Upper lobe of left lung (tissue), 6 donors: ENCODE results near the gene OSBP2. TPM values are rescaled to one million over a fixed set of nuclear protein-coding genes. Genes with fewer than 3 reads are reported as not detected.

Experiments used
- ATAC-seq, 2 donors: fragments of 200-7000 bp; cut with Tn5 transposase; one replicate each; pipeline ENCODE4 v1.9.1; 2022; ENCODE audit warnings: mild to moderate bottlenecking in 2 of 2, moderate library complexity in 2 of 2; ENCODE audit not compliant: low FRiP score in 2 of 2
- DNase-seq, 2 donors: peaks; one replicate each; pipeline ENCODE4 v3.0.0-alpha.2; 2019 to 2020
- H3K27ac ChIP-seq, 4 donors: fragments of 200-600 bp; sonication (generic); one replicate each; pipeline ENCODE4 v1.5.1; 2016 to 2019
- H3K27me3 ChIP-seq, 4 donors: fragments of 200-600 bp; sonication (generic); one replicate each; pipeline ENCODE4 v1.5.1; 2017 to 2019
- H3K36me3 ChIP-seq, 4 donors: fragments of 200-600 bp; sonication (generic); one replicate each; pipeline ENCODE4 v1.5.1; 2016 to 2019
- H3K4me1 ChIP-seq, 4 donors: fragments of 200-600 bp; sonication (generic); one replicate each; pipeline ENCODE4 v1.5.1; 2018 to 2019
- H3K4me3 ChIP-seq, 4 donors: fragments of 200-600 bp; sonication (generic); one replicate each; pipeline ENCODE4 v1.5.1; 2017 to 2019; ENCODE audit warnings: mild to moderate bottlenecking in 2 of 4, moderate library complexity in 1 of 4
- H3K9me3 ChIP-seq, 4 donors: fragments of 200-600 bp; sonication (generic); one replicate each; pipeline ENCODE4 v1.5.1; 2018 to 2019
- EP300 ChIP-seq, 4 donors: sonication (generic); formaldehyde crosslinking; IDR thresholded peaks; one replicate each; pipeline ENCODE4 v1.5.1; 2017; ENCODE audit warnings: antibody characterized with exemption in 4 of 4, control low read depth in 2 of 4
- POLR2A ChIP-seq, 4 donors: fragments of 450-650 bp; IDR thresholded peaks; one replicate each; pipeline ENCODE4 v1.5.1; 2016 to 2017; ENCODE audit warnings: antibody characterized with exemption in 4 of 4, mild to moderate bottlenecking in 2 of 4
- POLR2AphosphoS5 ChIP-seq, 2 donors: sonication (generic); formaldehyde crosslinking; IDR thresholded peaks; one replicate each; pipeline ENCODE4 v1.5.1; 2017; ENCODE audit warnings: antibody characterized with exemption in 2 of 2
- WGBS, 2 donors: methylation state at CpG; one replicate each; pipeline ENCODE4 v1.1.5; 2017 to 2018; 5-methylcytosine and 5-hydroxymethylcytosine counted together
- total RNA-seq, 6 donors: library from RNA; depleted of rRNA in 4 of 6; stranded (reverse); fragments of >200 nt in 4 of 6; gene quantifications; one replicate each; pipeline versions ENCODE4 v1.1.0 to v1.2.1, GENCODE V29; 2016 to 2021
- TF ChIP-seq, protein P1 (sequence below), 6 experiments: fragments of 450-650 bp in 4 of 6; fragments of 200-600 bp in 2 of 6; sonication (generic) in 2 of 6; IDR thresholded peaks; one replicate each; pipeline ENCODE4 v1.5.1; 2016 to 2019; ENCODE audit warnings: antibody characterized with exemption in 6 of 6
- donor health status: DM: no; HTN: no; CAD: no; lungs with moderate emphysema.
- donor health status: DM: no; HTN: yes; CAD: no; lungs with severe emphysema.

Gene OSBP2
- total RNA-seq, 6 donors from 2014 or later, result 3.5 to 14.5 (median 5.0) TPM

DNA sequence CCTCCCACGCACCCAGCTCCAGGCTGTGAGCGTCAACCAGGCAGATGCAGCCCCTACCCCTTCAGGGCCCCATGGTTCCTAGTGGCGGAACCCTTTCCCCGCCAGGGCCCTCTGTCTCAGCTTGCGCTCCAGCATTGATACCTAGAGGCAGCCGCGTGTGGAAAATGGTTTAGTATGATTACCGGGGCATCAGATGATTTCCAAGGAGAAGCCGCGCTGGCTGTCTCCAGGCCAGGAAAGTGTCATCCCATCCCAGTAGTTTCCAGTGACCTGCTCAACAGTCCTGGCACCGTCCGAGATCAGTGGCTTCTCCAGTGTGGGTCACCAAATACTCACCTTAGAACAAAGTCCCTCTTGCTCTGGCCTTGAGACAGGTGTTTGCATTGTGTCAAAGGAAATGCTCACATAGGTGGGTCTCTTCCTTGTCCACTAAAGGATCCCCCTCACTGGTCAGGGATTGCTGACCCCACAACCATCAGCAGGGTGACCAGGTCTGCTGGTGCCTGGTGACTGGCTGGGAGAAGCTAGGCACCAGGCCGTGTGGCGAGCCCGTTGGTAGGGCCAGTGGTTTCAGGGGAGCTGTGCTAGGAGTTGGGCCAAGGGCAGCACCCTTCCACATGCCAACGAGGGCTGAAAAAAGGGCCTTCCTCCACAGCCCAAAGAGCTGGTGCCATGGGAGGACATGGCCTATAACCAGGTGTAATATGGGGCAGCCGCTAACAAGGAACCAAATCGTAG is 164.5 kb downstream of the OSBP2 start:
- WGBS, 2 donors, result 96 to 97% methylated on average over 14 to 18 of the region's 18 CpGs
- ATAC-seq, result no peak
- no peak overlapping the region for H3K4me3 ChIP-seq
- H3K27ac ChIP-seq, result no peak overlapping the region
- H3K4me1 ChIP-seq, result no peaks in the 10 kb centered on the region
- H3K27me3 ChIP-seq, result no peaks in the 10 kb centered on the region
- TF ChIP-seq POLR2A (IDR thresholded peaks at IDR 0.05) (no peak), EP300 (IDR thresholded peaks at IDR 0.05) (no peak), POLR2AphosphoS5 (IDR thresholded peaks at IDR 0.05) (no peak)
- TF ChIP-seq, protein P1, sequence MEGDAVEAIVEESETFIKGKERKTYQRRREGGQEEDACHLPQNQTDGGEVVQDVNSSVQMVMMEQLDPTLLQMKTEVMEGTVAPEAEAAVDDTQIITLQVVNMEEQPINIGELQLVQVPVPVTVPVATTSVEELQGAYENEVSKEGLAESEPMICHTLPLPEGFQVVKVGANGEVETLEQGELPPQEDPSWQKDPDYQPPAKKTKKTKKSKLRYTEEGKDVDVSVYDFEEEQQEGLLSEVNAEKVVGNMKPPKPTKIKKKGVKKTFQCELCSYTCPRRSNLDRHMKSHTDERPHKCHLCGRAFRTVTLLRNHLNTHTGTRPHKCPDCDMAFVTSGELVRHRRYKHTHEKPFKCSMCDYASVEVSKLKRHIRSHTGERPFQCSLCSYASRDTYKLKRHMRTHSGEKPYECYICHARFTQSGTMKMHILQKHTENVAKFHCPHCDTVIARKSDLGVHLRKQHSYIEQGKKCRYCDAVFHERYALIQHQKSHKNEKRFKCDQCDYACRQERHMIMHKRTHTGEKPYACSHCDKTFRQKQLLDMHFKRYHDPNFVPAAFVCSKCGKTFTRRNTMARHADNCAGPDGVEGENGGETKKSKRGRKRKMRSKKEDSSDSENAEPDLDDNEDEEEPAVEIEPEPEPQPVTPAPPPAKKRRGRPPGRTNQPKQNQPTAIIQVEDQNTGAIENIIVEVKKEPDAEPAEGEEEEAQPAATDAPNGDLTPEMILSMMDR (IDR thresholded peaks at IDR 0.05), result no peak
- no peaks in the 10 kb centered on the region for H3K36me3 ChIP-seq
- H3K9me3 ChIP-seq, result no peaks in the 10 kb centered on the region
- DNase-seq, result no peak

DNA sequence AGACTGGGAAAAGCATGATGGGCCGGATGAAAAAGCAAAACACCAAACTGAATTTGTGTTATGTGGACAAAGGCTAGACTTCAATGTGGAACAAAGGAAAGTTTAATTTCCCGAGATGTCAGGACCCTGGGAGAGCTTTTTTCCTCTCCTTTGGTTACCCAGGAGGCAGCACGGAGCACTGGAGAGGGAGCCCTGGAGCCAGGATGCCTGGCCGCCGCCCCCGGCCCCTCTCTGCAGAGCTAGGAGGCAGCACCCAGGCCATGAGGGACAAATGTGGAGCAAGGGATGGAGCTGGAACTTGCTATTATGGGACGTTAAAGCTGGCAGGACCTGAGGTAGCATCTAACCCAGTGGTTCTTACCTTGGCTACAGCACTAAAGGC is 165.0 kb downstream of the OSBP2 start:
- Histone ChIP-seq H3K4me1 (no peaks in the 10 kb centered on the region), H3K27ac (no peak overlapping the region), H3K4me3 (no peak overlapping the region), H3K9me3 (no peaks in the 10 kb centered on the region), H3K36me3 (no peaks in the 10 kb centered on the region), H3K27me3 (no peaks in the 10 kb centered on the region)
- ATAC-seq, result no peak
- TF ChIP-seq POLR2AphosphoS5 (IDR thresholded peaks at IDR 0.05) (no peak), POLR2A (IDR thresholded peaks at IDR 0.05) (no peak), EP300 (IDR thresholded peaks at IDR 0.05) (no peak)
- TF ChIP-seq, protein P1 (IDR thresholded peaks at IDR 0.05), result no peak
- no peak for DNase-seq
- WGBS, 2 donors, result 83 to 93% methylated on average over 6 to 7 of the region's 7 CpGs

DNA sequence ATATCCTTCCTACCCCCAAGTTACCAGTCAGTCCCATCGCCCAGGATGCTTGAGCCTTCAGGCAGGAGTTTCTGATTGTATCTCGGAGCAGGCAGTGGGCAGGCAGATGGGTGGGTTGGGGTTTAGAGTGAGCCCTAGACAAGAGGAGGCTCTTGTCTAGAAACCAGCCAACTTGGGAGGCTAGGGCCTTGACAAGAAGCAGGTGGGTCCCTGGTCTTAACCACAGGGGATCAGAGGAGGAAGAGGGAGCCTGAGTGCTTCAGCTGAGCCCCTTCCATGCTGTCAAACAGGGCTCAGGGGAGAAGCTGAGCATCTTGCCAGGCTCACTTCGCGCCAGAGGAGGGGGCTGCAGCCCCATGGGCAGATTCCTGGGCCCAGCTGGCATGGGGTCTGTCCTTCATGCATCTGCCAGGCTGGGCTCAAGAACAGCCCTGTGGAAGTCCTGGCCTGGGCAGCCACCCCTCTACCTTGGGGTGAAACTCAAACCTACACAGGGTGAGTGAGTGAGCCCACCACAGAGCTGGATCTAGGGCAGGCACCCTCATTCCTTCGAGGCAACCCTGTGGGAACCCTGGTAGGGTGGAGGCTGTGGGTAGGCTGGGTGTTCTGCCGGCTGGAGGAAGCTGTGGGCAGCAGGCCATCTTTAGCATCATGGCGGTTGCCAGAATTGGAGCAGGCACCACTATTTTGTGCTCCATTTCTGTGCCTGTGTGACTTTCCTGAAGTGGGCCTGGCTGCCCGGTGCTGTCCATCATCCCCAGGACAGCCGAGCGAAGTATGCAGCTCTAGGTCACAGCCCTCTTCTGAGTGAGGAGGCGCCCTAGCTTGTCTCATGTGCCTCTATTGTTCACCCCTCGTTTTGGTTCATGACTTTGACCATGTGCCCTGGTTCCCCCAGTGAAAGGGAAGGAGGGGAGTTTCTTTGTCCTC is 165.8 kb downstream of the OSBP2 start:
- Histone ChIP-seq H3K27ac (no peak overlapping the region), H3K4me1 (no peaks in the 10 kb centered on the region), H3K27me3 (no peaks in the 10 kb centered on the region), H3K36me3 (no peaks in the 10 kb centered on the region), H3K9me3 (no peaks in the 10 kb centered on the region), H3K4me3 (no peak overlapping the region)
- TF ChIP-seq POLR2A (IDR thresholded peaks at IDR 0.05) (no peak), EP300 (IDR thresholded peaks at IDR 0.05) (no peak), POLR2AphosphoS5 (IDR thresholded peaks at IDR 0.05) (no peak)
- TF ChIP-seq, protein P1 (IDR thresholded peaks at IDR 0.05), result no peak
- ATAC-seq (no peak), DNase-seq (peak in 1 of 2 donors; percentile 14)
- 78 to 97% methylated on average over 2 to 12 of the region's 12 CpGs for WGBS, 2 donors

DNA sequence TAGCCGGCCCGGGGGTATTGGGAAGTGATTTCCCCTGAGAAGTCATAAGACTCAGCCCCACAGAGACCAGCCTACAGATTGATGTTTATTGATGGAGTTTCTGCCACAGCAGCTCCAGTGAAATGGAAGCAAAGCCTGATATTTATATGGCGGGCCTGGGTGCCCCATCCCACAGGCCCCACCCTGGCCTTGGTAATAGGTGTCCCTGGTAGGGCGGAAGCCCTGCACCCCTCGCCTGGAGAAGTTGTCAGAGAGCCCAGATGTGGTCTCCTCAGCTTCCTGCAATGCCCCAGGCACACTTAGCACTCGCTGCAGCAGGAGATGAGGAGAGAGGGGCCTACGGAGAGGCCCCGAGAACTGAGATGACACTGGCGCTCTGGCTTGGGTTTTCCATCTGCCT is 166.5 kb downstream of the OSBP2 start:
- H3K36me3 ChIP-seq, result no peaks in the 10 kb centered on the region
- H3K4me1 ChIP-seq, result no peaks in the 10 kb centered on the region
- WGBS, 2 donors, result 84 to 90% methylated on average over 8 to 9 of the region's 9 CpGs
- ATAC-seq (no peak), DNase-seq (no peak)
- H3K27ac ChIP-seq, result no peak overlapping the region
- H3K27me3 ChIP-seq, result no peaks in the 10 kb centered on the region
- no peak overlapping the region for H3K4me3 ChIP-seq
- no peaks in the 10 kb centered on the region for H3K9me3 ChIP-seq
- no peak for TF ChIP-seq EP300 (IDR thresholded peaks at IDR 0.05)
- TF ChIP-seq POLR2A (IDR thresholded peaks at IDR 0.05), result no peak
- TF ChIP-seq, protein P1 (IDR thresholded peaks at IDR 0.05), result no peak
- no peak for TF ChIP-seq POLR2AphosphoS5 (IDR thresholded peaks at IDR 0.05)
